Suprapubic skin (tissue), 4 donors: ENCODE data around the gene CDK2.

ENCODE experiments used
- CTCF ChIP-seq, 2 donors: fragments of 200-600 bp in 1 of 2; fragments of 450-650 bp in 1 of 2; sonication (generic) in 1 of 2; IDR thresholded peaks; one replicate each; pipeline ENCODE4 v1.5.1; 2016 to 2019; ENCODE audit warnings: antibody characterized with exemption in 2 of 2, mild to moderate bottlenecking in 1 of 2, moderate library complexity in 1 of 2
- EP300 ChIP-seq: sonication (generic); formaldehyde crosslinking; IDR thresholded peaks from one replicate; pipeline ENCODE4 v1.6.1; 2017; ENCODE audit warnings: antibody characterized with exemption
- POLR2A ChIP-seq, 2 donors: fragments of 450-650 bp; IDR thresholded peaks; one replicate each; pipeline ENCODE4 v1.6.1; 2017; ENCODE audit warnings: antibody characterized with exemption in 2 of 2, mild to moderate bottlenecking in 2 of 2, moderate library complexity in 2 of 2
- POLR2AphosphoS5 ChIP-seq, 3 donors: sonication (generic); formaldehyde crosslinking; IDR thresholded peaks; one replicate each; pipeline ENCODE4 v1.6.1; 2017; ENCODE audit warnings: antibody characterized with exemption in 3 of 3

- TF ChIP-seq CTCF (IDR thresholded peaks at IDR 0.05) (no peak), POLR2AphosphoS5 (IDR thresholded peaks at IDR 0.05) (no peak), POLR2A (IDR thresholded peaks at IDR 0.05) (no peak), EP300 (no peak)
These were observed 24.5 kb downstream of the CDK2 start for GRCh38 chr12:55991110-55991509.
